HL-60 (cell line): ENCODE data around the gene TULP4.
A peak's percentile ranks its signal among the peaks of the same experiment; 100 is the strongest.

ENCODE experiments used
- DNase-seq, 2 experiments: peaks; one replicate each; pipeline ENCODE4 v3.0.0-alpha.2; 2010 to 2020; ENCODE audit warnings: low read depth in 1 of 2, low spot score in 1 of 2
- H3K27ac ChIP-seq: fragments of 250-450 bp; sonication (Bioruptor Pico); replicated peaks from 2 replicates; pipeline ENCODE4 v1.5.1; 2020; ENCODE audit warnings: mild to moderate bottlenecking, moderate library complexity
- H3K27me3 ChIP-seq: fragments of 250-450 bp; sonication (Bioruptor Pico); 2 replicates; pipeline ENCODE4 v1.5.1; 2021; ENCODE audit warnings: mild to moderate bottlenecking, moderate library complexity; ENCODE audit not compliant: insufficient read depth, poor library complexity, severe bottlenecking
- H3K4me3 ChIP-seq: replicated peaks from 2 replicates; pipeline ENCODE4 v1.5.1; 2011; ENCODE audit warnings: mild to moderate bottlenecking, control low read depth, low read length; ENCODE audit not compliant: insufficient read depth
- GABPA ChIP-seq: IDR thresholded peaks from 2 replicates; pipeline ENCODE4 v1.6.1; 2012; ENCODE audit warnings: low read depth
- POLR2AphosphoS5 ChIP-seq: IDR thresholded peaks from 2 replicates; pipeline ENCODE4 v1.6.1; 2012; ENCODE audit warnings: low read depth
- SPI1 ChIP-seq: IDR thresholded peaks from 2 replicates; pipeline ENCODE4 v1.6.1; 2012; ENCODE audit warnings: low read depth, mild to moderate bottlenecking, borderline replicate concordance
- TF ChIP-seq, protein P1 (sequence below): IDR thresholded peaks from one replicate; pipeline ENCODE4 v1.5.1; 2011; ENCODE audit warnings: low read length, control low read depth, inconsistent platforms; ENCODE audit not compliant: insufficient read depth
- TF ChIP-seq, protein P2 (sequence below): IDR thresholded peaks from 2 replicates; pipeline ENCODE4 v1.6.1; 2012; ENCODE audit warnings: low read depth; ENCODE audit not compliant: insufficient replicate concordance

The TULP4 gene

DNA sequence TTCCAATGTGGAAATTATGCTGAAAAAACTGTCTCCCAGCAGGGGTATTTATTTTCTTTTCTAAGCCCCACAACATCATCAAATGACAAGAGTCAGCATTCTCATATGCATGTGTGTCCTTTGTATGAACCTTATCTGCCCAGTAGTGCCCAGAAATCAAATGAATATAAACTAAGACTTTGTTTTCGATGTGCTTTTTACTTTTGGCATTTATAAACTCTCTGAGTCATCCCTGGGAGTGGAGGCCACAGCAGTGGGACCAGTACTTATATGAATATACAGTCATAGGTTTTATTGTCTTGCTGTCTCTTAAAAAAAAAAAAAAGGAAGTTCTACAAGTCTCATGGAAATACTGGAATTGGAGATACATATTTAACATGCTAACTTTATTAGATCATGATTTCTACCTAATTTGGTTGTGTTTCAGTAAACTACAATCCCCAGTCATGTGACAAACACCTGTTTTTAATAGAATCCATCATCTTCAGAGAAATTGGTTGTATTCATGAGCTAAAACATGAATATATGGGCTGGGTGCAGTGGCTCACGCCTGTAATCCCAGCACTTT is 148.4 kb downstream of the TULP4 start:
- H3K27me3 ChIP-seq: no peaks in the 10 kb centered on the region
- H3K4me3 ChIP-seq: no peak overlapping the region
- no peak for TF ChIP-seq SPI1
- DNase-seq: no peak
- no peak overlapping the region for H3K27ac ChIP-seq

DNA sequence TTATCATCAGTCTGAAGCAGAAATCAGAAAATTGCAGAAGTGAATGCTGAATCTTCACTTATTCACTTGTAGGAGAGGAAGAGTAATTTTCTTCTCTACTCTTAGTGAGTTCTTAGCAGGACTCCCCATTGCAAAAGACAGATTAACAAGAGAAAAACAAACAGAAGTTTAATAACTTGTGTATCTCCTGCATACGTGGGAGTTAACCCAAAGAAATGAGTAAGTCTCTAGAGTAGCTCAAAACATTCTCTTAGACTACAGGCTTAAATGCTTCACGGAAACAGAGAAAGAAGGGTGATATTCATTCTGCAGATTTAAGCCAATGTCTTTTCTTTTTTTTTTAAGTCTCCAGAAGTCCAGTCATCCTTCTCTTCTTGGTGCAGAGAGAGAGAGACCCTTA is 149.7 kb downstream of the TULP4 start:
- DNase-seq: no peak
- peak; percentile 8; the same call in 1 of the 2 replicates for TF ChIP-seq SPI1
- TF ChIP-seq, protein P1, sequence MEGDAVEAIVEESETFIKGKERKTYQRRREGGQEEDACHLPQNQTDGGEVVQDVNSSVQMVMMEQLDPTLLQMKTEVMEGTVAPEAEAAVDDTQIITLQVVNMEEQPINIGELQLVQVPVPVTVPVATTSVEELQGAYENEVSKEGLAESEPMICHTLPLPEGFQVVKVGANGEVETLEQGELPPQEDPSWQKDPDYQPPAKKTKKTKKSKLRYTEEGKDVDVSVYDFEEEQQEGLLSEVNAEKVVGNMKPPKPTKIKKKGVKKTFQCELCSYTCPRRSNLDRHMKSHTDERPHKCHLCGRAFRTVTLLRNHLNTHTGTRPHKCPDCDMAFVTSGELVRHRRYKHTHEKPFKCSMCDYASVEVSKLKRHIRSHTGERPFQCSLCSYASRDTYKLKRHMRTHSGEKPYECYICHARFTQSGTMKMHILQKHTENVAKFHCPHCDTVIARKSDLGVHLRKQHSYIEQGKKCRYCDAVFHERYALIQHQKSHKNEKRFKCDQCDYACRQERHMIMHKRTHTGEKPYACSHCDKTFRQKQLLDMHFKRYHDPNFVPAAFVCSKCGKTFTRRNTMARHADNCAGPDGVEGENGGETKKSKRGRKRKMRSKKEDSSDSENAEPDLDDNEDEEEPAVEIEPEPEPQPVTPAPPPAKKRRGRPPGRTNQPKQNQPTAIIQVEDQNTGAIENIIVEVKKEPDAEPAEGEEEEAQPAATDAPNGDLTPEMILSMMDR: no peak
- TF ChIP-seq POLR2AphosphoS5: no peak
- Histone ChIP-seq H3K4me3 (no peak overlapping the region), H3K27me3 (no peaks in the 10 kb centered on the region), H3K27ac (no peak overlapping the region)

DNA sequence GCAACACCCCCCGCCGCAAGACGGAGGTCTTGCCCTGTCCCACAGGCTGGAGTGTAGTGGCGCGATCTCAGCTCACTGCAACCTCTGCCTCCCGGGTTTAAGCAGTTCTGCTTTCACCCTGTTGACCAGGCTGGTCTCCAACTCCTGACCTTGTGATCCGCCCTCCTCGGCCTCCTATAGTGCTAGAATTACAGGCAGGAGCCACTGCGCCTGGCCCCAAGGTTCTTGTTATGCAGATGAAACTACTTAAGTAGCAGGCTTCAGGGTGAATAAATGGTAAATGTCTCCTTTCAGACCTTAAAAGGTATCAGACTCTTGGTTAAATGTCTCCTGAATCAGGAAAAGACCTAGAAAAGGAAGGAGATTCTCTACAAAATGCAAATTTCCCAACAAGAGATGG is 152.2 kb downstream of the TULP4 start:
- Histone ChIP-seq H3K4me3 (no peak overlapping the region), H3K27ac (no peak overlapping the region), H3K27me3 (no peaks in the 10 kb centered on the region)
- TF ChIP-seq SPI1 (no peak), GABPA (no peak), POLR2AphosphoS5 (no peak)
- TF ChIP-seq, protein P2, sequence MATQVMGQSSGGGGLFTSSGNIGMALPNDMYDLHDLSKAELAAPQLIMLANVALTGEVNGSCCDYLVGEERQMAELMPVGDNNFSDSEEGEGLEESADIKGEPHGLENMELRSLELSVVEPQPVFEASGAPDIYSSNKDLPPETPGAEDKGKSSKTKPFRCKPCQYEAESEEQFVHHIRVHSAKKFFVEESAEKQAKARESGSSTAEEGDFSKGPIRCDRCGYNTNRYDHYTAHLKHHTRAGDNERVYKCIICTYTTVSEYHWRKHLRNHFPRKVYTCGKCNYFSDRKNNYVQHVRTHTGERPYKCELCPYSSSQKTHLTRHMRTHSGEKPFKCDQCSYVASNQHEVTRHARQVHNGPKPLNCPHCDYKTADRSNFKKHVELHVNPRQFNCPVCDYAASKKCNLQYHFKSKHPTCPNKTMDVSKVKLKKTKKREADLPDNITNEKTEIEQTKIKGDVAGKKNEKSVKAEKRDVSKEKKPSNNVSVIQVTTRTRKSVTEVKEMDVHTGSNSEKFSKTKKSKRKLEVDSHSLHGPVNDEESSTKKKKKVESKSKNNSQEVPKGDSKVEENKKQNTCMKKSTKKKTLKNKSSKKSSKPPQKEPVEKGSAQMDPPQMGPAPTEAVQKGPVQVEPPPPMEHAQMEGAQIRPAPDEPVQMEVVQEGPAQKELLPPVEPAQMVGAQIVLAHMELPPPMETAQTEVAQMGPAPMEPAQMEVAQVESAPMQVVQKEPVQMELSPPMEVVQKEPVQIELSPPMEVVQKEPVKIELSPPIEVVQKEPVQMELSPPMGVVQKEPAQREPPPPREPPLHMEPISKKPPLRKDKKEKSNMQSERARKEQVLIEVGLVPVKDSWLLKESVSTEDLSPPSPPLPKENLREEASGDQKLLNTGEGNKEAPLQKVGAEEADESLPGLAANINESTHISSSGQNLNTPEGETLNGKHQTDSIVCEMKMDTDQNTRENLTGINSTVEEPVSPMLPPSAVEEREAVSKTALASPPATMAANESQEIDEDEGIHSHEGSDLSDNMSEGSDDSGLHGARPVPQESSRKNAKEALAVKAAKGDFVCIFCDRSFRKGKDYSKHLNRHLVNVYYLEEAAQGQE: no peak
- TF ChIP-seq, protein P1: no peak
- no peak for DNase-seq

DNA sequence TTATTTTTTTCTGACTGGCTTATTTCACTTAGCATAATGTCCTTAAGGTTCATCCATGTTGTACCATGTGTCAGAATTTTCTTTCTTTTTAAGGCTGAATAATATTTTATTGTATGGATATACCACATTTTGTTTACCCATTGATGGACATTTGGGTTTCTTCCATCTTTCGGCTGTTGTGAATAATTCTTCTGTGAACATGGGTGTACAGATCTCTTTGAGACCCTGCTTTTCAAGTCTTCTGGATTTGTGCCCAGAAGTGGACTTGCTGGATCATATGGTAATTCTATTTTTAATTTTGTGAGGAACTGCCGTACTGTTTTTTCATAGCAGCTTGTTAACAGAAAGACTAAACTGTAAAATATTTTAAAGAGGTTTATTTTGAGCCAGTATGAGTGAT is 153.0 kb downstream of the TULP4 start:
- H3K27me3 ChIP-seq: no peaks in the 10 kb centered on the region
- no peak for TF ChIP-seq SPI1
- TF ChIP-seq, protein P1: no peak
- TF ChIP-seq, protein P2: no peak
- no peak for TF ChIP-seq POLR2AphosphoS5
- no peak for TF ChIP-seq GABPA
- no peak overlapping the region for H3K4me3 ChIP-seq
- no peak overlapping the region for H3K27ac ChIP-seq
- no peak for DNase-seq
